GM18499 (cell line): ENCODE data around the gene CHKA.
"Not testable (repeated sequence)": the region's sequence is repeated elsewhere in the genome, so short reads cannot be mapped to it uniquely, and the experiment has no call there.

Experiments
- ATAC-seq: cut with Tn5 transposase; IDR thresholded peaks from one replicate; pipeline ENCODE4 v1.9.1; 2021; ENCODE audit warnings: moderate number of reproducible peaks; ENCODE audit not compliant: insufficient read depth, unreplicated experiment

CHKA gene

DNA sequence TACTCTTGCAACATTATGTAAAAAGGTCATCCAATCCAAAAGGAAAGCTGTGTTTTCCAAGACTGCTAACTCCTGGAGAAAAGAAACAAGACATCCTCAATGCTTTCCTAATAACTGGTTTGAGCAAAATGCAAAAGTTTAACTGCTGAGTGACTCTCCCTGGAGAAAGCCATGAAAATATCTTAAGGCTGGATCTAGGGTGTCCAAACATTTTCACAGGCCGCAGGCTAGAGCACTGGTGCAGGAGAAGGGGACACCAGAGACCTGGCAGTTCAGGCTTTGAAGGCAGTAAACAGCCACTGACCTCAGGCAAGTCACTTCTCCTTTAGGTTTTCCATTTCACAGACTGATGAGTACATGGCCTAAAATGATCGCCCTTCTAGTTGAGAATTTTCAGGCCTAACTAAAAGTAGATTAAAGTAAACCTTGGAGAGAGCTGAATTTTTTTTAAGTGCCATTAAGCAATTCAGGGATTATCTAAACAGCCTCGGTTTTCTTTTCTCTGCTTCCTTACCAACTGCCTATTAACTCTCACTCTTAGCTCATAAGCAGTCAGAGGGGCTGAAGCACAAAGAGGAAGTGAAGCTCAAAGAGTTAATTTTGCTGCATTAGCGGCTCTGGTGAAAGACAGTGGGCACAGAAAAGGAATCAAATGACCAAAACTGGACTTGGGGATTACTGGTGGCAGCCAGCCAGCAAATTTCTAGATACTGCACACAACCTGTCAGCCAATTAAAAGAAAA, 2.3 kb downstream of the CHKA start:
- no peak for ATAC-seq

DNA sequence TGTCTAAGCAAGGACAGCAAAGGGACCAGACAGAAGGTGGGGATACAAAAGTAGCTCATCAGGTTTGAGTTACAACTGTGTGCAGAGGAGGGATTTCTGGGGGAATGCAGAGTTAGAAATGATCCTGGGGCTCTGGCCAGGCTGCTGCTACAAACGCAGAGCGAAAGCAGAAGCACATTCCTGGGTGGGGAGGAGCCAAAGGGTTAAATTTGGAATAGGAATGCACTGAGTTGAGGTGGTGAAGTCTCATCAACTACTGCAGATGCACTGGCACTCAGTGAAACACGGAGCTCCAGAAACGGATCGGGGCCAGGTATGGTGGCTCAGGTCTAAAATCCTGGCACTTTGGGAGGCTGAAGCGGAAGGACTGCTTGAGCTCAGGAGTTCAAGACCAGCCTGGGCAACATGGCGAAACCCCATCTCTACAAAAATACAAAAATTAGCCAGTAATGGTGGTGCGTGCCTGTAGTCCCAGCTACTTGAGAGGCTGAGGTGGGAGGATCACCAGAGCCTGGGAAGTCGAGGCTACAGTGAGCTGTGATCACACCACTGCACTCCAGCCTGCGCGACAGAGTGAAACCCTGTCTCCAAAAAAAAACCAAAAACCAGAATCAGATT, 3.2 kb downstream of the CHKA start:
- no peak for ATAC-seq

DNA sequence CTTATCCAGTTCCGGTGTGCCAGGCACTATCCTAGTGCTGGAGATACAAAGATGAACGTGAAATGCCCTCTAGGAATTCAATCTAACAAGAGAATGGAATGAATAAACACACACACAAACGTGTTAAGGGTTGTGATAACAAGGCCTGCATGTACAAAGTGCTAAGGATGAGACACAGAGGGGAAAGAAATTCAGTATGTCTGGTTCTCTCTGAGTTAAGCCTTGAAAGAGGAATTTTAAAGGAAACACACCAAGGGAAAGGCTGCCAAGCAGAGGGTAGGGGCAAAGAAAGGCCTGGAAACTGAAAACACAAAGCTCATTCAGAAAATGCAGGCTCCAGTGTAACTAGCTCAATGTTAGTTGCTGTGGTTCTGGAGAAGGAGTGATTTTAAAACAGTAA, 4.2 kb downstream of the CHKA start:
- ATAC-seq: no peak

DNA sequence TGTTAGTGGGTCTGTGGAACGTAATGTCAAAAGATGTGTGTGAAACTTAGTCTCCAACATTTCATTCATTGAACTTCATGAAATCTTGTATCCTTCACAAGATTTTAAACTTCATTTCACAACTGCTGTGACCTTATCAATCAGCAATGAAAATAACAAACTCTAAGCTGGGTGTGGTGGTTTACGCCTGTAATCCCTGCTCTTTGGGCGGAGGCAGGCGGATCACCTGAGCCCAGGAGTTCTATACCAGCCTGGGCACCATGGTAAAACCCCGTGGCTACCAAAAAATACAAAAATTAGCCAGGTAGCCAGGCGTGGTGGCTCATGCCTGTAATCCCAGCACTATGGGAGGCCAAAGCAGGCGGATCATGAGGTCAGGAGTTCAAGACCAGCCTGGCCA, 5.1 kb downstream of the CHKA start:
- no peak for ATAC-seq

DNA sequence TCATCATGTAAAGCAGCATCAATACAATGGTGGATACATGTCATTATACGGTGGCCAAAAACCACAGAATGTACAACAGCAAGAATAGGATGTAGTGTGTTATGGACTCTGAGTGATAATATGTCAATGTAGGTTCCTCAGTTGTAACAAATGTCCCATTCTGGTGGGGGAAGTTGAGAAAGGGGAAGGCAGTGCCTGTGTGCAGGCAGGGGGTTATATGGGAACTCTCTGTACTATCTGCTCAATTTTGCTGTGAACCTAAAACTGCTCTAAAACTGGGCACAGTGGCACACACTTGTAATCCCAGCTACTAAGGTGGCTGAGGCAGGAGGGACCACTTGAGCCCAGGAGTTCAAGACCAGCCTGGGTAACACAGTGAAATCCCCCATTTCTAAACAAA, 5.9 kb downstream of the CHKA start:
- no peak for ATAC-seq

DNA sequence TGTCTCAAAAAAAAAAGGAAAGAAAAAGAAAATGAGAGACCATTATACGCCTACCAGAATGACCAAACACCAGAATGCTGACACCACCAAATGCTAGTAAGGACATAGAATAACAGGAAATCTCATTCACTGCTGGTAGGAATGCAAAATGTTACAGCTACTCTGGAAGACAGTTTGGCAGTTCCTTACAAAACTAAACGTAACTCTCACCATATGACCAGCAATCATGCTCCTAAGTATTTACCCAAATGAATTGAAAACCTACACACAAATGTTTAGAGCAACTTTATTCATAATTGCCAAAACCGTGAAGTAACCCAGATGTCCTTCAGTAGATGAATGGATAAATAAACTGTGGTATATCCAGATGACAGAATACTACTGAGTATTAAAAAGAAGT, 7.2 kb downstream of the CHKA start:
- no peak for ATAC-seq

DNA sequence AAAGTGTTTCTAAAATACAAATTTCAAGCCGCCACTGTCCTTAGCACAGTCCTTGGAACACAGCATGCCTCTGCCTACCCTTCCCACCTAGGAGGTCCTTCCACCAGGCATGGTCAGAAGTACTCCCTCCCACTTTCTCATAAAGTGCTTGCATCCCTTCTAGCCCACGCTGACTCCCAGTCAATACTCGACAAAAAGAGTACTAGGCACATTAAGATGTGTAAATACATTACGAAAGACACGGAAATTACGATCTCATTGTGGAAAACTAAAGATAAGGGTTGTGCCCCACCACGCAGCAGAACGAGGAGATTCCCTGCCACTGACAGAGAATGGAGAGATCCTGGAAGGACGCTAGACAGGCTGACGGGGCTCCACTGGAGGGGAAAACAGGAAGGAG, 13.5 kb downstream of the CHKA start:
- ATAC-seq: no peak

DNA sequence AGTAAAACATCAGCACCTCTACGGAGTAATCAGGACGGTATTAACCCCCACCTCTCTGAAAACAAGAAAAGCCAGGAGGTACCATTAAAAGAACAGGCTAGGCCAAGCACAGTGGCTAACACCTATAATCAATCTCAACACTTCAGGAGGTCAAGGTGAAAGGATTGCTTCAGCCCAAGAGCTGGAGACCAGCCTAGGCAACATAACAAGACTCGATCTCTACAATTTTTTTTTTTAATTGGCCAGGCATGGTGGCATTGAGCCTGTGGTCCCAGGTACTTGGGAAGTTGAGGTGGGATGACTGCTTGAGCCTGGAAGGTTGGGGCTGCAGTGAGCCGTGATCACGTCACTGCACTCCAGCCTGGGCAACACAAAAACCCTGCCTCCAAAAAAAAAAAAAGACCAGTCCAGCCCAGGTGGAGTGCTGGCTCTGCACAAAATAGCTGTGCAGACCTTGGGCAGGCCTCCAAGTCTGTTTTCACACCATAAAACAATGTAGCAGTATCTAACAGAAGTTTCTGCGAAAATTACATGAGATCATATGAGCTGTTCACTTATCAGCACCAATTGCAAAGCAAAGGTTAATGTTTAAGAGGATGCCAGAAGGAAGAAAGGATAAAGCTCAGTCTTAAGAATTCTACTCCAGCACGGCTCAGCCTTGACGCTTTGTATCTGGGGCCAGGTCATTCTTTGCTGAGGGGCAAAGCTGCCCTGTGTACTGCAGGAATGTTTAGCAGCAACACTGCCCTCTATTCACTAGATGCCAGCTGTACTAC, 14.8 kb downstream of the CHKA start:
- no peak for ATAC-seq

DNA sequence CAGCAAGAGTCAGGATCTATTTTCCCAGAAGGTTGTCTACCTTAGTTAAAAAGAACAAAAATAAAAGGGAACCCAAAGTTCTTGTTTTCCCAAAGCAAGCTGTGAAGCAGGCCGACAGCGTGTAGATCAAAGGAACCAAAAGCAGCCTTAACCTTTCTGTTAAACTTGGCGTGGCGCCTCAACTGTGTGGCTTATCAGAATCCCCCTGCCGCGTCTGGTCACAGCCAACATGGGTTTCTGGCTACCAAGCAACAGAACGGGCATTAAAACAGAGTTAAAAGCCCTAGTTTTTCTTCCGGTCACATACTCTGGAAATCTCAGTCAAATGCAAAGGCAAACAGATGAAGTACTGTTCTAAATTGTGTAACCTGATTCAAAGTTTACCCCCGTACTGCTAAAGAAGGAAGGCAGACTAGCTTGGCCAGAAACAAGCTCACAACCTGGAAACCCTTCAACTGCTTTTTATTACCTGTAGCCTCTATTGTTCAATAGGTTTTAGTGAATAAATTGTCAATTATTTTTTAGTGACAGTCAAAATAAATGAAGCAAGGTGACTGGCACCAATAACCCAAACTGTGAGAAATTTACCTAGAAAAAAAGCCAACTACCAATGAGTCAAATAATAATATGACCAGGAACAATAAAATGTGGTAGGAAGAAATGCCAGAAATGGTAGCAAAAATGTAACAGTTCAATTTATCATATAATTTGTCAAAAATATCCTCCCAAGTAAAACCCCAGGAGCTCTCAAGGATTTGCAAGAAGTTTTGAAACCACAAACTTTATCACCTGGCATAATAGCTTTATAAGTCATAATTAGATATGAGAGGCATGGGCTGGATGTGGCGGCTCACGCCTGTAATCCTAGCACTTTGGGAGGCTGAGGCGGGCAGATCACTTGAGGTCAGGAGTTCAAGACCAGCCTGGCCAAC, 21.4 kb downstream of the CHKA start:
- ATAC-seq: no peak

DNA sequence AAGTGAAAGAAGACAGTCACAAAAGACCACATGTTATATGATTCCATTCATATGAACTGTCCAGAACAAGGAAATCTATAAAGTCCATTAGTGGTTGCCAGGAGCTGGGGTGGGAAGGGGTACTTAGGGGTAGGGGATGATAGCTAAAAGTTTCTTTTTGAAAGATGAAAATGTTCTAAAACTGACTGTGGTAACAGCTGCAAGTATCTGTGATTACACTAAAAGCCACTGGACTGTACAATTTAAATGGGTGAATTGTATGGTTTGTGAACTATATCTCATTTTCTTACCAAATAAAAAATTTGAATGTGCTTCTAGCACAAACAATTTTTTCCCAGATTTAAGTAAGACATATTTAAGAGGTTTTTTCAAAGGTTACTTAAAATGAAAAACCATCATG, 22.1 kb downstream of the CHKA start:
- no peak for ATAC-seq

DNA sequence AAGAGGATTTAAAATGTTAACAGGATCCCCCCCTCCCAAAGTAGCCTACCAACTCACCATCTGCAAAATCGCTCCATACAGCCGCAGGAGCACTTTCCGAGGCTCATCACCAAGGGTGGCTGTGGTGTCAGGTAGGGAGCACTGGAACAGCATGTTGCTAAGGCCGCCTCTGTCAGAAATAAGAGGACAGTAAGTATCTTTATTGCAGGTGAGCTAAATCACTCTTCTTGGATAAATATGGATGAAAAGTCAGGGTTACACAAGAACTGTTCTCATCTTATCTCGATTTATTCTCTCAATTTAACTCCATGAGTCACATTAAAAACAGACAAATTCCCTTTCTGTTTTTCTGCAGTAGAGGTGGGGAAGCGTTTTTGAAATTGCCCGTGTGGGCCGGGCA, 24.2 kb downstream of the CHKA start:
- ATAC-seq: no peak

DNA sequence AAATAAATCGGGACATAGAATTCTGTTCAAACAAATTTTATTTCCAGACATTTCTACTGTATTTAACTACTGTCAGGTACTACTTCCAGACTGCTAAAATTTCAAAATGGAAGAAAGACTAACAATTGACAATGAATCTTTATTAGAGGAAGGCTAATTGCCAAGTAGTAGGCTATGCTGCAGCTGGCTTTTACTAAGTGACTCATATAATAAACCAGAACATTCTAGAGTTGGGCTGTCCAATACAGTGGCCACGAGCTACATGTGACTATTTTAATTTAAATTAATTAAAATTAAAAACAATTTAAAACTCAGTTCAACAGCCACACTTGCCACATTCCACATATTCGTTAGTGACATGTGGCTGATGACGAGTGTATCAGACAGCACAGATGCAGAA, 27.6 kb downstream of the CHKA start:
- no peak for ATAC-seq

DNA sequence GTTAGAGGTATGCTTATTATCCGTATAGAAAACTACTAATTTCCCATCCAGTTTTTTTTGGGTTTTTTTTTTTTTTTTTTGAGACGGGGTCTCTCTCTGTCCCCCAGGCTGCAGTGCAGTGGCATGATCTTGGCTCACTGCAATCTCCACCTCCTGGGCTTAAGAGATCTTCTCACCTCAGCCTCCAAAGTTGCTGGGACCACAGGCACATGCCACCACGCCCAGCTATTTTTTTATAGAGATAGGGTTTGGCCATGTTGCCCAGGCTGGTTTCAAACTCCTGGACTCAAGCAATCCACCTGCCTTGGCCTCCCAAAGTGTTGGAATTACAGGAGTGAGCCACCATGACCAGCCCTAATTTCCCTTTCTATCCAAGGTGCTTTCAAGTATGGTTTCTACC, 28.2 kb downstream of the CHKA start:
- not testable (repeated sequence) for ATAC-seq

DNA sequence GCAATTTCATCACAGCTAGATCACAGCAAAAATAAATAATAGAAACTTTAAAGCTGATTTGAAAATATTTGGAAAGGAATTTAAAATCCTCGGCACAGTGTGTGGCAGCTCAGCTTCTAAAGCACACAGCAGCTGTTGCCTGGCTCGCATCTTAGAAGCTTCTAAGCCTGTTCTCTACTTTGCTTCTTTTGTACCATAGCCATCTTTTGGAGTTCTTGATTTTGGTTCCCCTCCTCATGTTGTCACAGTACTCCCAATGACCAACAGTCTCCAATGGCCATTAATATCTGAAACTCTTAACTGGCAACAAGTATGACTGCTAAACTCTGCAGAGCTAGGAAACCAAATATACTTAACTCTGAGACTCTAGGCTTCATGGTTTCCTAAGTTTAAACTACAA, 28.8 kb downstream of the CHKA start:
- no peak for ATAC-seq

DNA sequence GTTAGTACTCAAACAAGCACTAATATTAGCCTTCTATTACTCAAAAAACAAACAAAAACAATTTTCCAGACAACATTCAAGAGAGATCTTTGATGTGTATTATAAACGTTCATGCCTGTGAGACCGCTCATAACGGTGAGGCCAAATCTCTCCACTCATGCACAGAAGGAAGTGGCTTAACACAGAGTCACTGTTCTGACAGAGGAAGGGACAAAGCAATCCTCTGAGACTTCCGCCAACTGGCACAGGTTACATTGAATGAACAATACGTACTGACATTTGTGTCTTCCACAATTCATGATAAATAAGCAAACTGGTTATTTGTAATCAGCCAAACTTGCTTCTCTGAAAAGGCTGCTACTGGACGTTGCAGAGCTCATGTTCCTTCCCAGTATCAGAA, 30.5 kb downstream of the CHKA start:
- ATAC-seq: no peak

DNA sequence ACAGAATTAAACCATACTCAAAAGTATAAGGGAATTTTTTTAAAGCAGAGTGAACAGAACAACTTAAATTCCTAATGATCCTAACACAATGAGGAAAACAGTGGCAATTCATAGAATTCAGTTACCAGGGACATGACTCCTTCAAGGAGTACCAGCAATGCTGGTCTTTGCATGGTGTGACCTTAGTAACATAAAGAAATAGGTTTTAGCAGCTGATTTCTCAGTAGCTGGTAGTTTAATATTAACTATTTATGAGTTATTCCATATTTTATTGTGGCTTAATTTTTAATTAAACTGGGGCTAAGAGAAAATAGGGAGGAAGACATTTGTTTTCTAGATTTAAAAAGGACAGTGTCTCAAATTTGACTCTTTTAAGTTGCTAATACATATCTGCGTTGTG, 30.9 kb downstream of the CHKA start:
- no peak for ATAC-seq

DNA sequence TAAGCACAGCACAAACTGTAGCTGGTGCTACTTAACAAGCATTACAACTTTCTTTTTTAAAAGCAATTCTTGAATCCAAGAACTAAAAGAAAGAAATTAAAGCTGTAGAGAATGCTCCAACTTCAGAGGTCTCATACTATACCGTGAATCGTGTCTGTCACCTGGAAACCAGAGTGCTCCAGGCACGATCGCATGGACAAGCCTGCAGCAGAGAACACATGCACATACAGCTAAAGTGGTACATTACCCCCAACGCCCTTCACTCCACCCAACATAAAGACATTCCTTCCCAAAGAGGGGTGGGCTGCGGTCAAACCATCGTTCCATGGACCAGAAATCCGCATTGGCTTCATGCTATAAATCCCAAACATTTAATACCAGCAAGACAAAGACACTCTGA, 31.5 kb downstream of the CHKA start:
- ATAC-seq: no peak

DNA sequence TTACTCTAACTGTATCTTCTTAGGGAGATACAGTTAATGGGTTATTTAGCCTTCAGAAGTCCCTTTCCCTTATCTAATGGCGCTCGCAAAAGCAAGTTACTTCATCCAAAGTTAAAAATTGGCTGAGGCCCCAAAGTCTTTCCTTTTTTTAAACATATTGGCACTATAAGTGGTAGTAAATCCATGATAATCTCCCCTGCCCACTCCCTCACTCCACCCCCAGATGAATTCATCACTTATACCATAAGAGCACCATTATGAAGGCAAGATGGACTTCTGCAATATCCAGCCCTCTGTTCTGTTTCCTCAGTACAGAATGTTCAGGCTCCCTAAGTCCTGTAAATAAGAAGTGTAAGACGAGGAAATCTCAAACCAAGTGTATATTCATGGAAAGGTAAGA, 37.7 kb downstream of the CHKA start:
- ATAC-seq: no peak

DNA sequence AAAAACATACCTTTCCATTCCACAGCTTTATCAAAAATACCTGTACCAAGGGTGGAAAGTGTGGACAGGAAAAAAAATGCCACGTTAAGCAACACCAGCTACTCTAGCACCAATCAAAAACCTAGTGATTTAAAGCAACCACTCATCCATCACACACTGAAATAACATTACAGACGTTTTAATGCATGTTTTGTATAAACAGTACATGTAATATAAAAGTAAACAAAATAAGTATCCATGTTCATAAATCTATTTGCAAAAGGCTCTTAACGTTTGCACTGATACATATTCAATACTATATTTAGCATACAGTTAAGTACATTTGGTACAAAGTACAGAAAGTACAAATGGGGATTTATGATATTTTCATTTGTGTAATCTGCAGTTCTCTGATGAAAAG, 38.7 kb downstream of the CHKA start:
- ATAC-seq: no peak

DNA sequence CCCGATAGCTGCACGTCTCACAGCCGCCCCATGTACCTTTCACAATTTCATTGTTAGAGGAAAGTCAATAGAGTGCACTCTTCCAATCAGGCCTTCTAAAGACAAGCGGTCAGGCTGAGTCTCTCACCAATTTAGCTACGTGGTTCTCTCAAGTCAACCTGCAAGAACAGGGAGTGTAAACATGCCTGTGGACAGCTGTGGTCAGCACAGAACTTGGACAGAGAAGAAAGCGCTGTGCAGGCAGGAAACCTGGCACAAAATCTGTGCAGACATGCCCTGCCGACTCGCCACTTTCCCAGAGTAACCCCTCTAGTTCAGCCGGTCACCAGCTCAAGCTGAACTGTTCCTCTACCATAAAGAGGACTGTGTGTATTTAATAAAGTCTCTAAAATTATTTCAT, 39.5 kb downstream of the CHKA start:
- no peak for ATAC-seq

DNA sequence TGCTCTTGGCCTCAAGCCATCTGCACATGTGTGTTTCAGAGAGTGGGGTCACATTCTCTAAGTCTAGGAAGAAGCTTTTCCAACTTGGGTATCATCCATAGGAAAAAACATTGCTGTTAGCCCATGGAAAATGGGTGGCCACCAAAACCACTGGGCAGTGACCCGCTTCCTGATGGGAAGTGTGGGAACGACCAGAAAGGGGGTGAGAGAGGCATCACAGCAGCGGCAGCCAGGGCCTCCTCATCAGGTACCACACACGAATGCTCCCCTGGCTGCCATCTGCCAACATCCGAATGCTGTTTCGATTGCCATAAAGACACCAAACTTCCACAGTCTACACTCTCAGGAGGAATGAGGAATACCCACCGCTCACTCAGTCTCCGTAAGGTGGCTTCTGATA, 40.3 kb downstream of the CHKA start:
- ATAC-seq: no peak
